PC-9 (cell line): ENCODE measurements around the gene NLN.

Experiments
- EZH2 ChIP-seq: fragments of 200-600 bp; sonication (generic); IDR thresholded peaks from 2 replicates; pipeline ENCODE4 v1.8.0; 2017; ENCODE audit warnings: antibody characterized with exemption, low read depth
- TF ChIP-seq, protein P1 (sequence below): fragments of 200-600 bp; sonication (generic); conservative IDR thresholded peaks from 2 replicates; pipeline ENCODE4 v1.6.1; 2017; ENCODE audit warnings: mixed run types, antibody characterized with exemption, mild to moderate bottlenecking, moderate library complexity

DNA sequence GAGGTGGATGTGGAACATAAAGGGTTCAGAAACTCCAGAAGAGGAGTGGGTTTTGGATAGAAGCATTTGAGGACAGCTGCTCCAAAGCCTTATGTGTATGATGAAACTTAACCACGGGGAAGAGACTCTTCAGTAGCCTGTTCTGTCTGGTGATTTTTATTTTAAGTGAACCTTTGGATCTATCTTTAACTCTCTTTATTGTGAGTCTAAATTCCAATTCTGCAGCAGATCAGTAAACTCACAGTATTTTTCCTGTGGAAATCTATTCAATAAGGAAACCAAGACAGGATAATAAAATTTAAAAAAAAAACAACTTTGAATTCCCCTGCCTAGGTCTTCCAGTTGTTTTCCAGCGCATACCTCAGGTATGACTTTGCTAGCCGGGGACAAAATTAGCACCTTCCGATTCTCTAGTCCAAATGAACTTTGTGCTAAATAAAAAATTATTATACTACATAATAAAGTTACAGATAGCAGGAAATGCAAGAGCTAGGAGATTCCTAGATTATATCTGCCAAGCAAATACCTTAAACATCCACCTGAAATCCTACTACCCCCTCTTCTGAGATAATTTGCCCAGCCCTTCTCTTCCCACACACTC, 101.9 kb downstream of the NLN start:
- TF ChIP-seq, protein P1, sequence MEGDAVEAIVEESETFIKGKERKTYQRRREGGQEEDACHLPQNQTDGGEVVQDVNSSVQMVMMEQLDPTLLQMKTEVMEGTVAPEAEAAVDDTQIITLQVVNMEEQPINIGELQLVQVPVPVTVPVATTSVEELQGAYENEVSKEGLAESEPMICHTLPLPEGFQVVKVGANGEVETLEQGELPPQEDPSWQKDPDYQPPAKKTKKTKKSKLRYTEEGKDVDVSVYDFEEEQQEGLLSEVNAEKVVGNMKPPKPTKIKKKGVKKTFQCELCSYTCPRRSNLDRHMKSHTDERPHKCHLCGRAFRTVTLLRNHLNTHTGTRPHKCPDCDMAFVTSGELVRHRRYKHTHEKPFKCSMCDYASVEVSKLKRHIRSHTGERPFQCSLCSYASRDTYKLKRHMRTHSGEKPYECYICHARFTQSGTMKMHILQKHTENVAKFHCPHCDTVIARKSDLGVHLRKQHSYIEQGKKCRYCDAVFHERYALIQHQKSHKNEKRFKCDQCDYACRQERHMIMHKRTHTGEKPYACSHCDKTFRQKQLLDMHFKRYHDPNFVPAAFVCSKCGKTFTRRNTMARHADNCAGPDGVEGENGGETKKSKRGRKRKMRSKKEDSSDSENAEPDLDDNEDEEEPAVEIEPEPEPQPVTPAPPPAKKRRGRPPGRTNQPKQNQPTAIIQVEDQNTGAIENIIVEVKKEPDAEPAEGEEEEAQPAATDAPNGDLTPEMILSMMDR, result no peak
- TF ChIP-seq EZH2, result no peak
